Erythroblast (primary cell): Measurements from ENCODE around the gene MED14.

Source experiments
- GATA1 ChIP-seq: IDR thresholded peaks from 2 replicates; pipeline ENCODE4 v1.6.1; 2011; ENCODE audit warnings: low read depth, mild to moderate bottlenecking, control low read depth, low read length, moderate library complexity
- POLR2A ChIP-seq: IDR thresholded peaks from 2 replicates; pipeline ENCODE4 v1.6.1; 2011; ENCODE audit warnings: mild to moderate bottlenecking, low read length

DNA sequence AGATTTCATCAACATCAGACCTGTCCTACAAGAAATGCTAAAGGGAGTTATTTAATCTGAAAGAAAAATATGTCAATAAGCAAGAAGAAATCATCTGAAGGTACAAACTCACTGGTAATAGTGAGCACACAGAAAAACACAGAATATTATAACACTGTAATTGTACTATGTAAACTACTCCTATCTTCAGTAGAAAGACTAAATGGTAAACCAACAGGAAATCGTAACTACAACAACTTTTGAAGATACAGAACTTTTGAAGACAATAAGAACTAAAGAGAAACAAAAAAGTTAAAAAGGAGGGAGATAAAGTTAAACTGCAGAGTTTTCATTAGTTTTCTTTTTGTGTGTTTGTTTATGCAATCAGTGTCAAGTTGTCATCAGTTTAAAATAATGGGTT, 12.4 kb downstream of the MED14 start:
- TF ChIP-seq POLR2A, result no peak
- TF ChIP-seq GATA1, result no peak
